PC-3 (cell line): ENCODE results near the gene TBXAS1. TPM values are rescaled to one million over a fixed set of nuclear protein-coding genes. Genes with fewer than 3 reads are reported as not detected.

Experiments used
- ATAC-seq: fragments of 200-7000 bp; cut with Tn5 transposase; 2 replicates; pipeline ENCODE4 v1.9.1; 2020; ENCODE audit warnings: mild to moderate bottlenecking, moderate library complexity
- BruUV-seq: library from RNA; stranded (reverse); fragments of 400-500 nt; replicated peaks from 2 replicates; lab custom pipeline; 2021; lab: Mats Ljungman, UMichigan
- CTCF ChIA-PET: fragments of 300-600 bp; sonication (Branson Sonifier 250); formaldehyde crosslinking; loops from one replicate; lab custom pipeline; 2022; ENCODE audit warnings: antibody characterized with exemption; lab: Charles Lee
- POLR2A ChIA-PET: fragments of 300-600 bp; sonication (Branson Sonifier 250); formaldehyde crosslinking; loops from one replicate; lab custom pipeline; 2022; ENCODE audit warnings: antibody characterized with exemption; ENCODE audit not compliant: unreplicated experiment; lab: Charles Lee
- DNase-seq: peaks from one replicate; pipeline ENCODE4 v3.0.0-alpha.2; 2015
- H2AFZ ChIP-seq: fragments of 300-600 bp; sonication (generic); 2 replicates; pipeline ENCODE4 v1.6.0; 2016; ENCODE audit warnings: antibody characterized with exemption, low read length
- H3F3A ChIP-seq: fragments of 300-600 bp; sonication (generic); one replicate; pipeline ENCODE4 v1.6.0; 2017; ENCODE audit warnings: antibody characterized with exemption, low read length, control low read depth, mild to moderate bottlenecking; ENCODE audit not compliant: unreplicated experiment
- H3K27ac ChIP-seq: fragments of 300-600 bp; sonication (generic); 2 replicates; pipeline ENCODE4 v1.5.1; 2016; ENCODE audit warnings: mild to moderate bottlenecking, low read length
- H3K27me3 ChIP-seq: fragments of 300-600 bp; sonication (generic); 2 replicates; pipeline ENCODE4 v1.6.1; 2016; ENCODE audit warnings: low read length, mixed read lengths
- H3K36me3 ChIP-seq: fragments of 300-600 bp; sonication (generic); 2 replicates; pipeline ENCODE4 v1.6.1; 2016; ENCODE audit warnings: low read depth, mixed run types, low read length, mixed read lengths
- H3K4me1 ChIP-seq: fragments of 300-600 bp; sonication (generic); 2 replicates; pipeline ENCODE4 v1.5.1; 2016; ENCODE audit warnings: low read length; ENCODE audit not compliant: insufficient read depth
- H3K4me2 ChIP-seq: fragments of 300-600 bp; sonication (generic); 2 replicates; pipeline ENCODE4 v1.6.0; 2016; ENCODE audit warnings: low read length
- H3K4me3 ChIP-seq: fragments of 300-600 bp; sonication (generic); 2 replicates; pipeline ENCODE4 v1.5.1; 2016; ENCODE audit warnings: mild to moderate bottlenecking, low read length, mixed read lengths
- H3K79me2 ChIP-seq: fragments of 300-600 bp; sonication (generic); 2 replicates; pipeline ENCODE4 v1.6.1; 2017; ENCODE audit warnings: low read length, mixed read lengths
- H3K9ac ChIP-seq: fragments of 300-600 bp; sonication (generic); 2 replicates; pipeline ENCODE4 v1.6.0; 2016; ENCODE audit warnings: mild to moderate bottlenecking, low read length
- H3K9me2 ChIP-seq: fragments of 300-600 bp; sonication (generic); replicated peaks from 2 replicates; pipeline ENCODE4 v1.6.1; 2016; ENCODE audit warnings: mixed run types, low read length, mixed read lengths
- H3K9me3 ChIP-seq: fragments of 300-600 bp; sonication (generic); 2 replicates; pipeline ENCODE4 v1.6.1; 2016; ENCODE audit warnings: low read length, mixed read lengths
- H4K20me1 ChIP-seq: fragments of 300-600 bp; sonication (generic); 2 replicates; pipeline ENCODE4 v1.6.1; 2016; ENCODE audit warnings: low read length, mixed read lengths
- EZH2 ChIP-seq: fragments of 300-600 bp; sonication (generic); IDR thresholded peaks from one replicate; pipeline ENCODE4 v1.6.1; 2017; ENCODE audit warnings: antibody characterized with exemption, mild to moderate bottlenecking, low read length; ENCODE audit not compliant: unreplicated experiment
- EZH2phosphoT487 ChIP-seq: fragments of 300-600 bp; sonication (generic); IDR thresholded peaks from 2 replicates; pipeline ENCODE4 v1.6.1; 2018; ENCODE audit warnings: mild to moderate bottlenecking, antibody characterized with exemption, low read length, borderline replicate concordance
- intact Hi-C: fragments of 100-400 bp; cut with micrococcal nuclease; formaldehyde crosslinking; loops from 2 replicates; pipeline ENCODE4 v1.9.0; 2023
- total RNA-seq: library from RNA; depleted of rRNA; stranded (reverse); fragments of >200 nt; gene quantifications from 2 replicates; pipeline ENCODE4 v1.2.3, GENCODE V29; 2014
- TF ChIP-seq, protein P1 (sequence below): fragments of 300-600 bp; sonication (generic); conservative IDR thresholded peaks from 2 replicates; pipeline ENCODE4 v1.5.1; 2017; ENCODE audit warnings: antibody characterized with exemption, low read depth, mild to moderate bottlenecking, low read length

The TBXAS1 gene
- total RNA-seq, 1 experiment from 2014 or later, result 21.8 TPM

GRCh38 chr7:140007051-140007690, 178.1 kb downstream of the TBXAS1 start:
- Histone ChIP-seq H3K9me2 (no peaks in the 10 kb centered on the region), H4K20me1 (no peaks in the 10 kb centered on the region), H3K4me3 (no peak overlapping the region), H3K27ac (no peak overlapping the region), H3F3A (no peaks in the 10 kb centered on the region), H3K36me3 (no peaks in the 10 kb centered on the region), H3K4me2 (no peak overlapping the region), H3K27me3 (no peaks in the 10 kb centered on the region), H3K9me3 (no peaks in the 10 kb centered on the region), H3K79me2 (no peaks in the 10 kb centered on the region), H2AFZ (no peak overlapping the region), H3K4me1 (no peaks in the 10 kb centered on the region), H3K9ac (no peak overlapping the region)
- ATAC-seq (no peak), DNase-seq (no peak)
- no TSS peak for BruUV-seq
- ChIA-PET CTCF (interaction anchor here (1.7 kb wide), 1 partner anchor 405 kb away, joined by 5 read pairs; no protein-coding TSS in a partner anchor), POLR2A (interaction anchor here (0.6 kb wide), 1 partner anchor 59 kb away, joined by 6 read pairs; no protein-coding TSS in a partner anchor)
- TF ChIP-seq EZH2phosphoT487 (no peak), EZH2 (no peak)
- TF ChIP-seq, protein P1, sequence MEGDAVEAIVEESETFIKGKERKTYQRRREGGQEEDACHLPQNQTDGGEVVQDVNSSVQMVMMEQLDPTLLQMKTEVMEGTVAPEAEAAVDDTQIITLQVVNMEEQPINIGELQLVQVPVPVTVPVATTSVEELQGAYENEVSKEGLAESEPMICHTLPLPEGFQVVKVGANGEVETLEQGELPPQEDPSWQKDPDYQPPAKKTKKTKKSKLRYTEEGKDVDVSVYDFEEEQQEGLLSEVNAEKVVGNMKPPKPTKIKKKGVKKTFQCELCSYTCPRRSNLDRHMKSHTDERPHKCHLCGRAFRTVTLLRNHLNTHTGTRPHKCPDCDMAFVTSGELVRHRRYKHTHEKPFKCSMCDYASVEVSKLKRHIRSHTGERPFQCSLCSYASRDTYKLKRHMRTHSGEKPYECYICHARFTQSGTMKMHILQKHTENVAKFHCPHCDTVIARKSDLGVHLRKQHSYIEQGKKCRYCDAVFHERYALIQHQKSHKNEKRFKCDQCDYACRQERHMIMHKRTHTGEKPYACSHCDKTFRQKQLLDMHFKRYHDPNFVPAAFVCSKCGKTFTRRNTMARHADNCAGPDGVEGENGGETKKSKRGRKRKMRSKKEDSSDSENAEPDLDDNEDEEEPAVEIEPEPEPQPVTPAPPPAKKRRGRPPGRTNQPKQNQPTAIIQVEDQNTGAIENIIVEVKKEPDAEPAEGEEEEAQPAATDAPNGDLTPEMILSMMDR, result no peak
- intact Hi-C loops, result loop anchor here (10.0 kb wide), 1 partner anchor 572 kb away; no protein-coding TSS in a partner anchor

- no peaks in the 10 kb centered on the region for H3K9me2 ChIP-seq
- ChIA-PET CTCF (interaction anchor here (0.6 kb wide), 1 partner anchor 511 kb away, joined by 4 read pairs; no protein-coding TSS in a partner anchor), POLR2A (no interaction called here)
- H4K20me1 ChIP-seq, result no peaks in the 10 kb centered on the region
- H3K79me2 ChIP-seq, result no peaks in the 10 kb centered on the region
- DNase-seq, result no peak
- no peaks in the 10 kb centered on the region for H3K9me3 ChIP-seq
- H3K36me3 ChIP-seq, result no peaks in the 10 kb centered on the region
- H3K27me3 ChIP-seq, result no peaks in the 10 kb centered on the region
- intact Hi-C loops, result loop anchor here (10.0 kb wide), 1 partner anchor 574 kb away; no protein-coding TSS in a partner anchor
- no peak overlapping the region for H3K27ac ChIP-seq
- H2AFZ ChIP-seq, result no peak overlapping the region
- TF ChIP-seq, protein P1, result no peak
- TF ChIP-seq EZH2 (no peak), EZH2phosphoT487 (no peak)
- no peaks in the 10 kb centered on the region for H3K4me1 ChIP-seq
- BruUV-seq, result no TSS peak
- no peak overlapping the region for H3K9ac ChIP-seq
- H3F3A ChIP-seq, result no peaks in the 10 kb centered on the region
- H3K4me3 ChIP-seq, result no peak overlapping the region
- ATAC-seq, result peak; percentile 31; the same call in 1 of the 2 replicates
- no peak overlapping the region for H3K4me2 ChIP-seq
Observed at GRCh38 chr7:140008755-140009610, 179.9 kb downstream of the TBXAS1 start.
